CD1c-positive myeloid dendritic cell (primary cell): ENCODE data around the gene CPT1B.

ENCODE experiments used
- DNase-seq: peaks from one replicate; pipeline ENCODE4 v3.0.0-alpha.2; 2016; ENCODE audit errors: extremely low spot score

CPT1B gene

DNA sequence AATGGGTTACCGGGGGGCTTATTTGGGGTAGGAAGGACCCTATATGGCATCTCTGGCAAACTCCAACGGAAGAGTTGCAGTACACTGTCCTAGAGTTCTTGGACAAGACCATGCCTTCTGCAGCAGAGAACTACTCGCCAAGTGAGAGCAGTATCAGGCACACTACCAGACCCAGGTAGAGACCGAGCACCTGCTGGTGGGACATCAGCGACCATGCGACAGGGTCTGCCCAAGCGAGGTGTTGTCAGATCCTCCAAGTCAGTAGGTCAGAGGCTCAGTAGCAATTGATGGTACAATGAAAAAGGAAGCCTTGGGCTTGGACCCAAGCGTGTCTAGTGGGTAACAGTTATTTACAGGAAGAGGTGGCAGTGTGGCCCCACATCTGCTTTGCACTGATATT is 7.6 kb upstream of the CPT1B start:
- no peak for DNase-seq

DNA sequence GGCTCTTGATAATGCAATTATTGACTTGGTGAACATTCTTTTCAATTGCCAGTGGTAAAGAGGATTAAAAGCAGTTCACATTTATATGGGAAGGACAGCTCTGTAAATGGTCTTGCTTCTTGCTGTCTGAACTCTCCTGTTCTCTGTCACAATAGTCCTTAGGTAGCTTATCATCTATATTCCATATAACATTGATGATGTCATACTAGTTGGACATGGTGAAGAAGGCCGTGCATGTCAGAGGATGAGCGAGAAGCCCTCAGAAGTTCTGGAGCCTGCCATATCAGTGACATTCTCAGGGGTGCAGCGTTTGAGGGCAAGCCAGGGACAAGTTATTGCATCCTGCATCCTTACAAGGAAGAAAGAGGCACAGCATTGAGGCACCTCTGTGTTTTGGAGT is 7.0 kb upstream of the CPT1B start:
- DNase-seq, result no peak

DNA sequence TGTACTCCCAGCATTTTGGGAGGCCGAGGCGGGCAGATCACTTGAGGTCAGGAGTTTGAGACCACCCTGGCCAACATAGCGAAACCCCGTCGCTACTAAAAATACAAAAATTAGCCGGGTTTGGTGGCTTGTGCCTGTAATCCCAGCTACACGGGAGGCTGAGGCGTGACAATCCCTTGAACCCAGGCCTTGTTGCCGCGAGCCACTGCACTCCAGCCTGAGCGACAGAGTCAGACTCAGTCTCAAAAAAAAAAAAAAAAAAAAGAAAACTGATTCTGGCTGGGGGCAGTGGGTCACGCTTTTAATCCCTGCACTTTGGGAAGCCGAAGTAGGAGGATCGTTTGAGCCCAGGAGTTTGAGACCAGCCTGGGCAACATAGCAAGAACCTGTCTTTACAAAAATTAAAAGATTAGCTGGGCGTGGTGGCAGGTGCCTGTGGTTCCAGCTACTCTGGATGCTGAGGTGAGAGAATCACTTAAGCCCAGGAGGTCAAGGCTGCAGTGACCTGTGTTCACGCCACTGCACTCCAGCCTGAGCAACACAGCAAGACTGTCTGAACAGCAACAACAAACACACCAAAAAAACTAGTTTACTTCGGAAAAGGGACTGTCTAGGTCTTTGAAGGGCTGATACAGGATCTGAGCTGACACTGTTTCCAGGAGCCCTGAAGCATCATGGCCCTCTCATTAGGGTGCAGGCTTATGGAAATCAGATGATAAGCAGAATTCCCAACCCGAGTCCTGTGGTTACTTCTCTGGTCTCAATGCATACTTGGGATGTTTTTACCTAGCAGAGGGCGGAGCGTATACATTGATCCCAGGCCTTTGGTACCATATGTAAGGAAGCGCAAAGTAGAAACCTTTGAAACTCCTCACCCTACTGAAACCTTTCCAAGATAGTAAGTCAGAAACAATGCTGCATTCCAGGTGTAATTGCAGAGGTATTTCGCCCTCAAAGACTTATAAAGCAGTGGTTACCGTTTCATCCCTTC is 6.2 kb upstream of the CPT1B start:
- no peak for DNase-seq

DNA sequence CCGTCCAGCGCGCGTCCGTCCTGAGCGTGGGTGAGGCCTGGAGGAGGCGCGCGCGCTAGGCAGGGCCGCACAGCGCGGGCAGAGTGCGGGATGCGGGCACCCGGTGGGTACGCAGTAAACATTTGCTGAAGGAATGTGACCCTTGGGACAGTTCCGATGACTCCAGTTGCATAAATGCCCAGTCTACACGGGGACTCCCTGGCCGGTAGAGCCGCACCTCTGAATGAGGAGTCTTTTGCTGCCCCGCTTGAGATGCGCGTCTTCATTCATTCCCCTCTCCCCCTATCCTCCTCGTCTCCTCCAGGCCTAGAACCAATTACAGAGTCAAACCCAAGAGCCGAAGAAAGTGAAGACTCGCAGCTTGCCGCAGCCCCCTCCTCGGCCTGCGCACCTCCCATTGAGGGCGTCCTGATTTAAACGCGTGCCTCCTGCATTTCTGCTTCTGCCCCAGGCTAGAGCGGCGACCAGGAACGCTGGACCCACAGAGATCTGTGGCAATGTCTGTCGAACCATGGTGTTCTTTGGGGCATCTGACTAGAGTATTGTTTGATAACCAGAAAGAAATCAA is 5.2 kb upstream of the CPT1B start:
- no peak for DNase-seq

DNA sequence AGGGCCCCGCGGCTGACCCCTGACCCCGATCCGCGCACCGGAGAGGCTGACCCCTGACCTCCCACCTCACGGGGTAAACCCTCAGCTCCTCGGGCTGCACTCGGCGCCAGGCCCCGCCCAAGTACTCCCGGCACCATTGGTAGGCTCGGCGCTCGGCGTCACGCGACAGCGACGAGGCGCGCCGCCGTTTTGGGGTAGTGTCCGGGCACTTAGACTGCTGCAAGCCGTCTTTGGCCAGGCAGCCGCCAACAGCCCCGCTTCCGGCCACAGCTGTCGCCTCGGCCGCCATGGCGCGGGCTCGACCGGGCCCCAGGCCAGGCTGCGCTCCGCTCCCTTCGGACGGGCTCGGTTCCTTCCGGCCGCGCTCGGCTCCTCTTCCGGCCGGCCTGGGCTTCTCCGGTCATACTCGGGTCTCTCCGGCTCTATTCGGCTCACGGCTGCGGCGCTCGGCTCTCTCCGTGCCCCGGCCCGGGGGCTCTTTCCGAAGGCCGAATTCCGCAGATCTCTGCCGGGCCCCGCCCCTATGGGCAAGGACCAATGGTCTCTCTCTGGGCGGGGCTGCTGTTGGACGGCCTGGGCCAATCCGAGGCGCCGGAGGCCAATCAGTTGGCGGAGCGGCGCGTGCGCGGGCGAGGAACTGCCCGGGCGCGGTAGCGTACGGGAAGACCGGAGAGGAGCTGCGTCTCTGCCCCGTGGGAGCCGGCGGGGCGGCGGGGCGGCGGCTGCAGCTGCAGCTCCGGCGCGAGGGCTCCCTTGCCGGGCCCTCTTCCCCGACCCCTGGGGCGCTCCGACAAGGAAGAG is 4.5 kb upstream of the CPT1B start, which contains the start of gene CHKB:
TSS of gene CHKB (minus strand) at position 357 of the 801 bp plus-strand sequence. CDS start at position 289, 68 bp downstream.
- peak; percentile 99 for DNase-seq

DNA sequence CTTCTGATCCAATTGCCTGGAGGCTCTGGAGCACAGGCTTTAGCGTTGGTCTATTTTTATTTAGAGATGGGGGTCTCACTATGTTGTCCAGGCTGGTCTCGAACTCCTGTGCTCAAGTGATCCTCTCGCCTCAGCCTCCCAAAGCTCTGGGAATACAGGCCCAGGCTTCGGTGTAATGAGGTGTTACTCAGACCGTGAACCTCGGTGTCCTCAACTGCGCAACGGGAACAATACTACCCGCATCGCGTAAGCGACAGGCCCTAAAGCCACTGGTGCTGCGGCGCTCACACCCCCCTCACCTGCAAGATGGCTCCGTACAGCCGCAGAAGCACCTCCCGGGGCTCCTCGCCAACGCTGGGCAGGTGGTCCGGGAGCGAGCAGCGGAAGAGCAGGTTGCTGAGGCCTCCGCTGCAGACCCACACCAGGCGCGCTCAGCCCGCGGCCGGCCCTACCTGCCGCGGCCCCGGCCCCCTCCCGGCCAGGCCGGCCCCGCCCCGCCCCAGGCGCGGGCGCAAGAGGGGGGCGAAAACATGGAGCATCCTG is 3.8 kb upstream of the CPT1B start:
- DNase-seq, result peak; percentile 7

DNA sequence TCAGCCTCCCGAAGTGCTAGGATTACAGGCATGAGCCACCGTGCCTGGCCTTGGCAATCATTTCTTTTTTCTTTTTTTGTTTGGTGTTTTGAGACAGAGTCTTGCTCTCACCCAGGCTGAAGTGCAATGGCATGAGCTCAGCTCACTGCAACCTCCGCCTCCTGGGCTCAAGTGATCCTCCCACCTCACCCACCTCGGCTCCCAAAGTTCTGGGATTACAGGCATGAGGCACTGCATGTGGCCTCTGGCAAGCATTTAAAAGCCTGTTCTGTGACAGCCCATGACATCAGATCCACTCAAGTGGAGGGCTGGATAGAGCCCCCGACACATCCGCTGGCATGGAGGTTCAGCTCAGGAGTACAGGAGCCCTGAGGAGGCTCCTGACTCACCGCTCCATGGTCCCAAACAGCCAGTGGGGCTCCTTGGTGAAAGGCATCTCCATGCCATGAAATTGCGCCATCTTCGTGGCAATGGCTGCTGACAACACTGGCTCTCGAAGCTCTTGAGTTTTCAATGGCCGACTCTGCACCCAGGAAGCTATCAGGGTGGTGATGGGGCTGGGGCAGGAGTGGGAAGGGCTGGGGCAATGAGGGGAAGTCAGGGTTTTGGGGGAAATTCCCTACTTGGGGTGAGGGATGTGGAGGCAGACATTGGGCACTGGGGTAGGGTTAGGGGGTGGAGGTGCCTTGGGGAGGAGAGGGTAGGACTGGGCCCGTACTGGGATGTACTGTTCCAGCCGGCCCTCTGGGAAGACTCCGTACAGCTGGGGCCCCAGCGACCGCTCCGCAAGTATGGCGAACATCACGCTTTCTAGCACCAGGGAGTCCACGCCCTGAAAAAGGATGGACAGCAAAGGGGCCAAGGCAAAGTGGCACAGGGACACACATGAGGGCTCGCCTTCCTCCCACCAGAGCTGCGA is 3.1 kb upstream of the CPT1B start:
- peak; percentile 10 for DNase-seq

DNA sequence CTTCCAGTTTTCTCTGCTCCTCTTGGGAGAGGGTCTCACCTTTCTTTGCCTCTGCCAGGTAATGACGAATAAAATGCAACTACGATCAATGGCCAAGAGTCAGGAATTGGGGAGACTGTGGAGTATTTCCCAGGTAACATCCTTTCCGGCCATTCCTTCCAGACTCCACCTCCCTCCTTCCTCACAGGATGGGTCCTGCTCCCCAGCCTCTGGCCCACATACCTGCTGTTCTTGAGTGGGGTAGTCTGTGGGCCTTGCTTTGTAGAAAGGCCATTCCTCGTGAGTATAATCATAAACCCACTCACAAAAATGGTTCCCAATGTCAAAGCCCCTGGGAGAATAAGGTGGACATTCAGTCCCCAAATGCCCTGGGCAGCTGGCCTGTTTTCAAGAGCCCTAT is 1.5 kb upstream of the CPT1B start:
- no peak for DNase-seq

DNA sequence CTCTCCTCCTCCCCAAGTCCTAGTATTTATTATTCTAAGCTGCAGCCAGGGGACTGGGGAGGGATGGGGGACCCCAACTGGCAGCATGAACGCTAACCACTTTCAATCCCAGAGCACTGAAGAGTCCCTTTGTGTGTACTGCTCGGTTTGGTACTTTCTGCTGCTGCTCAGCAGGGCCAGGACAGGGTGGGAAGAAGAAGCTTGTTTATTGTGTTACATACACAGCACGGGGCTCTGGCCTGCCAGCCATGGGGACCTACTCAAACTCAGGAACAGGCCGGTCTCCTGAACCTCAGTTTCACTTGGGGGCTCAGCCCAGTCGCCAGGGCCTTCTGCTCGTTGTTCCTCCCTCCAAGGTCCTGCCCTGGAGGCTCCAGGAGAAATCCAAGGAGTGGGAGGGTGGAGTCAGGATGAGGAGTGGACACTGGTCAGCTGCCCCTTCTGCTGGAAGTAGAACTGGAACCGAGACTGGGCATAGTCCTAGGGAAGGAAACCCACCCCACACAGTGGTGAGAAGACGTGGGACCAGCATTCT is 616 bp upstream of the CPT1B start:
- no peak for DNase-seq

DNA sequence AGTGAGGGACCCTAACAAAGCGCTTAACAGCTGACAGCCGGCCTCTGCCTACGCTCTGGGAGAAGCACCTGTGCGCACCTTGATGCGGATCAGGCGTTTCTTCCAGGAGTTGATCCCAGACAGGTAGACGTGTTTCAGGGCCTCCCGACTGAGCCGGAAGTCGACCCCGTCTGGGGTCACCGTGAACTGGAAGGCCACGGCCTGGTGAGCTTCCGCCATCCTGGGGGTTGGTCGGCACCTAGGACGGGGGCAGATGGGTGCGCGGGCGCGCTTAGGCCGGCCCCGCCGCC is 585 bp downstream of the CPT1B start:
- DNase-seq, result no peak

DNA sequence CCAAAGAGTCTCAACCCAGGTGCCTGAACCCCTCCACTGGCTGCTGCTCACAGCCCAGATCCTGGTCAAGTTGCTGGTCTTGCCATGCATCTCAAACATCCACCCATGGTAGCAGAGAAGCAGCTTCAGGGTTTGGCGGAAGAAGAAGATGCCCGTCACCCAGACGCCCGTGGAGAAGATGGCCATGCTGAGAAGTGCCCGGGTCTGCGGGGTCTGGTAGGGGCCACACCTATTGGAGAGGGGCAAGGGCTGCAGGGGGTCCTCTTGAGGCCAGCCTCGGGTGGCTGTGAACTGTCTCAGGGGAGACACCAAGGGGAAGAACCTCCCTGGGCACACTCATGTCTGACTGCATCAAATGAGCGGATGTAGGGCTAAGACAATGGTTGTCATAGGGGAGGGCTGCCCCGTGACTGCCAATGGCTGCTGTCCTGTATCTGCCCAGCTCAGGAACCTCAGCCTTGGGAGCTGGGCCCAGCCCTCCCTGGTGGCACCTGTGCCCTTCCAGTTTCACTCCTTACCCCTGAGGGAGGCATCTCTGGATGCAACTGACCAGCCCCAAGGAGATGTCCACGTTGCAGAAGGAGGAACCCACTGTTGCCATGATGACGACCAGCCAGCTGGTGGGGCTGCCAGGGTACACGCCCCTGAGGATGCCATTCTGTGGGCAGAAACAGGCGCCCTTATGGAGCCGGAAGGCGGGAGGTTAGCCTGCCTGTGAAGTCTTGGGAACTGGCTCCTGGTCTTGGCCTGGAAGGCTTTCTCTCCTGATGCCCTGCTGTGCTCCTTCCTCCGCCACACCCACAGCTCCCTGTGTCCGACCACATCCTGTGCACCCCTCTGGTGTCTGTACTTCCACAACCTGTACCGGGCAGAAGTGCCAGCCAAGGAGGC is 1.2 kb downstream of the CPT1B start:
- DNase-seq, result no peak

DNA sequence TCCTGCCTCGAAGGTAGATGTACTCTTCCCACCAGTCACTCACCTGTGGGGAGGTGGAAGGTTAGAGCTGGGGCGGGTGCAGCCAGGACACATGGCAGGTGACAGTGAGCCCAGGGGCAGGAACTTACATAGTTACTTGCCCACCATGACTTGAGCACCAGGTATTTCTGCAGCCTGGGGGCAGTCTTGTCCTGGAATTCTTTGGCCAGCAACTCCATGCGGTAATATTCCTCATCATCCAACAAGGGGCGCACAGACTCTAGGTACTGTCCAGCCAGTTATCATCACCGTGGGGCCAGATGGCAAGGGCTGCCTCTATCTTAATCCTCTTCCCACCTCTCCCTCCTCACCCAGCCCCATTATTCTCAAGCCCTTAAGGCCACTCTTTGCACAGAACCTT is 2.2 kb downstream of the CPT1B start:
- DNase-seq, result no peak

DNA sequence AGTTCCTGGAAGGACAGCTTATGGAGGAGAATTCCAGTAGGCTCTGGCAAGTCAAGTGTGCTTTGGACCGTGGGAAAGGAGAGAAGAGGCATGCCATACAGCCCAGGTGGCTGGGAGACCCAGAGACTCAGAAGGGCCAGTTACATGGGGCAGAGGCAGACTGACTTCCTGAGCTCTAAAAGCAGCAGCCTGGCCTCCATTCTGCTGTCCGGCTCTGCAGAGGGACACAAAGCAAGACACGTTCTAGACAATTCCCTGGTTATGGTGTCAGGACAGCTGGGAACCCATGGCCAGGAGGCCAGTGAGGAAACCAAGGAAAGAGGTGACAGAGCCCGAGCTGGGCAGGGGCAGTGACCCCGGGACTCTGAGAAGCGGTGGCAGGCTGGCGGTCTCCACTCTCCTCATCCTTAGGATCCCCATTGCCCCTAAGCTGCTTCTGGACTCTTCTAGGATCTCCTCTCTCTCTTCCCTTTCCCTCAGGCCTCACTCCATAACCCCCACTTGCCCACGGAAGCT is 2.7 kb downstream of the CPT1B start:
- DNase-seq, result no peak

DNA sequence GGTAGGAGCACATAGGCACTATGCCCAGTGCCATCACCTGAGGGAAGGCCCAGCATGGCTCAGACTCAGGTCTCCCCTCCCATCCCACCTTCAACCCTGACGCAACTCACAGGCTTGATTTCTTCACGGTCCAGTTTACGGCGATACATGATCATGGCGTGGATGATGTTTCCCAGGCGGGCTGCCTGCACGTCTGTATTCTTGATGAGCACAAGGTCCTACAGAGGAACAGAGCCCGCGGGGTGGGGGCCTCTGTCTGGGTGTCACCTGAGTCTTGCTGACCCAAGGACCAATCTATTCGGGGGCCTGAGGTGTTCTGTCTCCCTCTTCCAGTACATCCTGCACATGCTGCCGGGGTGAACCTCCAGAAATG is 3.9 kb downstream of the CPT1B start:
- no peak for DNase-seq

DNA sequence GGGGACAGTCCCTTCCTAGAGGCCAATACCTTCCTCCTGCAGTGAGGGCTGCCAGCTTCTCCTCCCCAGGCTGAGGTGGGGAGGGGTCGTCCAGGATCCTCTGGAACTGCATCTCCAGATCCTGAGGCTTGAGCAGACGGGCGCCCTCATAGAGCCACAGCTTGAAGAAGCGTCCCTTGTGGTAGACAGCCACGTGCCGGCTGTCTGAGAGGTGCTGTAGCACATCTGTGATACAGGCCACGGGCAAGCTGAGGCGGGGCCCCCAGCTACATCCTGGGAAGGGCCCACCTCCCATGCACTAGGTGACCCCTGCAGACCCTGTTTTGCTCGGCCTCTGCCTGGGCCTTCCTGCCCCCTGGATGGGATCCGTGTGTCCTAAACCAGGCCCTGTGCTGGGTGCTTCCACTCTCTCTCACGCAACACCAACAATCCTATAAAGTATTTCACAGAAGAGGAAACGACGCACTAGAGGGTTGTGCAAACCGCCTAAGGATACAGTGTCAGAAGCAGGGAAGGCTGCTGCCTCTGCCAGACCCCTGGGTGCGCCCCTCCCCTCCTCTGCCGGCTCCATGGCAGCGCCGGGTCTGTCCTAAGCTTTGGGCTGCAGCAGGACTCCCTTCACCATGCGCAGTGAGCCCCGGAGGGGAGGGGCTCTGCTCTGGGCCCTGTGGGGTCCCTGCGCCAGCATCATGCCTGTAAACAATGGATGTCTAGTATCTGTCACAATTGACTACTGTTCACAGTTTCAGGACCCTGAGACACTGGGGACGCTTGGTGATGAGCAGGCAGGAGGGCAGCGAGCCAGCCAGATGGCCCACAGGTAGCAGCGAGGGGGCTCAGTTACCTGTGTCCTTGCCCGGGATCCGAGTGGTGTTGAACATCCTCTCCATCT is 4.5 kb downstream of the CPT1B start:
- DNase-seq, result no peak

DNA sequence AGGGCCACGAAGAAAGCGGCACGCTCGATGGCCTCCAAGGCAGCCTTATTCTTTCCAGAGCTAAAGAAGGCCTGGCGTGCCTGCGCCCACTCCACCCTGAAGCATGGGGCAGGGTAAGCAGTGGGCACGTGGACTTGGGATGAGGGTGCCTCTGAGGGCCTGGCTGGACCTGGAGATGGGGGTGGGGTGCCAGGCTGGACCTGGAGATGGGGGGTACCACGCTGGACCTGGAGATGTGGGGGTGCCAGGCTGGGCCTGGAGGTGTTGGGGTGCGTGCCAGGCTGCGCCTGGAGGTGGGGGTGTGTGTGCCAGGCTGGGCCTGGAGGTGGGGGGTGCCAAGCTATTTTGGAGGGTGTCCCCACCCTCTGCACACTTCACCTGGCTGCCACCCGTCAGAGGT is 5.3 kb downstream of the CPT1B start:
- DNase-seq, result no peak

DNA sequence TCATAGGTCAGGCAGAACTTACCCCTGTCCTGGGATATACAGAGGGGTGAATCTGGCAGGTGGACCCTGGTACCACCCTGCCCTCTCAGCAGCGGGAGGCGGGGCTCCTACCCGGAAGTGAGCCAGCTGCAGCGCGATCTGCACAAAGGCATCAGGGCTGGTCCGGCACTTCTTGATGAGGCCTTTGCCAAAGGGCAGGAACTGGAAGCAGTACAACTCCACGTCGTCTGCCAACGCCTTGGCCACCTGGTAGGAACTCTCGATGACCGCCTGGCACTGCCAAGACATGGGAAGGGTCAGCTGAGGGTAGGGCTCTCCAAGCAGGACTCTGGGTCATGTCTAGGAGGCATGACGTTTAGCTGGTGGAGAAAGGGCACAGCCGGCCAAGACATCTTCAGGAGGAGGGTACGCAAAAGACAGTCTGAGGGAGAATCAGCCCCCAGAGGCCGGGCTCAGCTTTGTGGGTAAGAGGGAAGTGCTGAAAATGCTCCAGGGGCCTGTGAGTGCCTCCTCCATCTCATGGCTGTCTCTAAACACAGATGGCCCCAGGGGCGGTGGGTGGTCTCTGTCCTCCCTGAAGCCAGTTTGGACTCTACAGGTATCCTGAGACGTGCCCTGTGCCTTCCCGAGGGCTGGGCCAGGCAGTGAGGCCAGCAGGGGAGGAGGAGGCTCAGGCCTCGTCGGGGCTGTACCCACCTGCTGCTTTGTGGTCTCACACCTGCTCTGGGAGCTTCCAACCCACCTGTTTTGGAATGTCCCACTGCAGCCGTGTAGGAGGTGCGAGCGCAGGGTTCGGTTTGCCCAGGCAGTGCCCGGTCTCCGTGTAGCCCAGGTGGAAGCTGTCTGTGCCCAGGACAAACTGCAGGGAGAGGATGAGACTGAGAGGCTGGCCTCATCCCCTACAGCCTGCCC is 6.7 kb downstream of the CPT1B start:
- no peak for DNase-seq

DNA sequence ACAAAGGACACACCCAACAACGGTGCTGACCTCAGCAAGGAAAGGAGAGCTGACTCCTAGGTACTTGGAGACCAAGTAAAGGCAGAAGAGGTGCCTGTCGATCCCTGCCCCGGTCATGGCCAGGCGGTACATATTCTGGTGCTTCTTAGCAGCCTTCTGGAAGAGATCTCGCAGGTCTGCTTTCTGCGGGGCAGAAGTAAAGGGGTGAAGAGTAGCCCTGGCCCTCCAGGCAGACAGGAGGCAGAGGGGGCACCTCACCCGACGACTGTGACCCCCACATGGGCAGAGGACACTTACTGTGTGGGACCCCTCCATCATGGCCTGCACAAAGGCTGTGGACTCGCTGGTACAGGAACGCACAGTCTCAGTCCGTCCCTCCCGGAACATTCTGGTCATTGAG is 7.4 kb downstream of the CPT1B start:
- no peak for DNase-seq
